GM10847 (cell line): Measurements from ENCODE around the gene DUSP11.
"Not testable (repeated sequence)": the region's sequence is repeated elsewhere in the genome, so short reads cannot be mapped to it uniquely, and the experiment has no call there.

ENCODE experiments used
- POLR2A ChIP-seq: IDR thresholded peaks from 2 replicates; pipeline ENCODE4 v1.6.1; 2011; ENCODE audit not compliant: insufficient read length; ENCODE audit errors: extremely low read depth

DUSP11 gene

DNA sequence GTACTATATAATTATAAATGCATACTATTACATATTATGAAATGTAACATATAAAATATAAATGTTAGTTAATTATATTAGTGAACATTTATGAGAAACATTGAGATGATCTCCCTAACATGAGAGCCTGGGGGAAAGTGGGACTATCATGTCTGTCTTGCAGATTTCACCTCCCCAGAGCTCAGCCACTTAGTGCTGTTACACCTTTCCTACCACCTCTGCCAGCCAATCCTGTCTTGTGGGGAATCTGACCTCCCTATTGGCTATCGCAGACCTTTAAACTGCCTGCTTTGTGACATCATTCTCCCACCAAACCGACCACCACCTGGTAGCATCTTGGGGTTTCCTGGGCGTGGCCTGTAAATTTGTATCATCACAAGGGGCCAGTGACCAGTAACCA is 4.0 kb upstream of the DUSP11 start, which contains the start of gene C2orf78:
C2orf78 (plus strand) TSS at position 301 of the 400 bp plus-strand sequence. CDS start 127 bp downstream, outside the sequence.
- not testable (repeated sequence) for TF ChIP-seq POLR2A

DNA sequence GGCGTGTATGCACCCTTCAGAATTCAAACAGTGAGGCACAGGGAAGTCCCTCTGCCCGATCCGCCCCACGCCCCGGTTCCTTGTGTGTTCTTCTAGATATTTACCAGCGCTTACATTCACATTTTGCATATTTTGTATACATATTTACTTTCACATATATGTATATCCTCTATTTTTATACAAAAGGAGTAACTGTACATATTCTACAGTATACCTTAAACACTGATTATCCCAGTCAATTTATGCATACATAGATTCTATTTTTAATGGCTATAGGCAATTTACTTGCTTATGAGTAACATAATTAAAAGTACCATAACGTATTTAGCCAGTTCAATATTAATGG is 307 bp upstream of the DUSP11 start:
- TF ChIP-seq POLR2A = no peak

- TF ChIP-seq POLR2A = no peak
Measured at GRCh38 chr2:73776869-73777519, 2.9 kb downstream of the DUSP11 start.

- no peak for TF ChIP-seq POLR2A
Measured at GRCh38 chr2:73776381-73776780, 3.5 kb downstream of the DUSP11 start.

GRCh38 chr2:73772819-73773218 is 7.1 kb downstream of the DUSP11 start:
- TF ChIP-seq POLR2A = no peak

- TF ChIP-seq POLR2A = no peak
Measured at GRCh38 chr2:73770725-73771124, 9.2 kb downstream of the DUSP11 start.

DNA sequence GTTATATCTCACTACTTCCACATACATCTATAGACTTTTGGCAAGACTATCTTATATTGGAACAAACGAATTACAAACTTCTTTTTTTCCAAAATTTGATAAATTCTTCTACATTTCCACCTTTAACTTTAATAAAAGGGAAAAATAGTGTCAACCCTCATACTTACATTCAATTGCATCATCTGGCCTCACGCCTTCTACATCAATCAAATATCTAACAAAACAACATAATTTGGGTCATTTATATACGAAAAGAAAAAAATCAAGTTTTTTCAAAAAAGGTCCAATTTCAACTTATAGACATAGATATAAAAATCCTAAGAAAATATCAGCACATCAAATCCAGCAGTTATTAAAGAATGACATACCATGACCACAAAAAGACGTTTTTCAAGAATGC is 12.9 kb downstream of the DUSP11 start:
- TF ChIP-seq POLR2A = no peak

DNA sequence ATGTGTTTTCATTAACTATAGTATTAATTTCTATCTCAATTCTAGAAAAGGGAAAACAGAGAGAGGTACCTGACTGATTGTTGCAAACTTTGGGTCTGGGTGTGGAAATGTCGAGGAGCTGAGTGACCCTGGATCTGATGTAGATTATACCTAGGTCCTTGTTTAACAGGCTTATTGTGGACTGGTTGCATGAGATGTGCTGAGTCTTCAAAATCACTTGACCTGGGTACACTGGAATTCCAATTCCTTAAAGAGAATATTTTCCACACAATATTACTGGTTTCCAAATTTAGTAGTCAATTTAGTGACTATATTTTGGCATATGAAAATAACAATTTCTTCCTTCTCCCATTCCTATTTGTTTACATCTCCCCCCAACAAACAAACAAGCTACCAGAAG is 13.6 kb downstream of the DUSP11 start:
- TF ChIP-seq POLR2A = no peak

DNA sequence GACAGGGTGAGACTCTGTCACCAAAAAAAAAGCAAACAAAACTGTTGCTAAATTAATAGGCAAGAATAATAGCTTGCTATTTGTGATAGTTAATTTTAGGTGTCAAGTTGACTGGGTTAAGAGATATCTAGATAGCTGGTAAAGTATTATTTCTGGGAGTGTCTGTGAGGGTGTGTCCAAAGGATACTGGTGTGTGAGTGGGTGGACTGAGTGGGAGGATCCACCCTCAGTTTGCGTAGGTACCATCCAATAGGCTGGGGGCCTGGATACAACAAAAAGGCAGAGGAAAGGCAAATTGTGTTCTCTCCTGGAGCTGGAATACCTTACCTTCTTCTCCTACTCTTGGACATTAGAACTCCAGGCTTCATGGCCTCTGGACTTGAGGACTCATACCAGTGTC is 15.0 kb downstream of the DUSP11 start:
- no peak for TF ChIP-seq POLR2A

DNA sequence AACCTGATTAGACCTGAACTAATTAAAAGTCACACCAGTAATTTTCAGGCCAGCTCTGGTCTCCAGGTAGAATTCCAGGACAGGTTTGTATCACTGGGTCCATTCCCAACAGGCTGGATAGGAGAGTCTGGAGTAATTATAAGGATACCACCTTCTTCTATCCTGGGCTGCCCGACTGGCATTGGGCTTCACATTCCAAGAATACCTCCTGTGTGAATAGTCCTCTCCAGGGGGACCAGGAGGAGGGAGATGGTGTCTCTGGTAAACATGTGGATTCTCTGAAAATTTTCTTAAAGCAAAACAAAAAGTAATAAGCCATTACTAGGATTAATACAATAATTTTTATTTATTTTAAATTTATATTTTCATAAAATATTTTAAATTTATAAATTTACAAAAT is 17.3 kb downstream of the DUSP11 start:
- TF ChIP-seq POLR2A = no peak

- no peak for TF ChIP-seq POLR2A
Measured at GRCh38 chr2:73759904-73760303, 20.0 kb downstream of the DUSP11 start.

GRCh38 chr2:73759285-73759764 is 20.6 kb downstream of the DUSP11 start:
- TF ChIP-seq POLR2A = no peak

GRCh38 chr2:73749314-73749713 is 30.6 kb downstream of the DUSP11 start:
- no peak for TF ChIP-seq POLR2A

DNA sequence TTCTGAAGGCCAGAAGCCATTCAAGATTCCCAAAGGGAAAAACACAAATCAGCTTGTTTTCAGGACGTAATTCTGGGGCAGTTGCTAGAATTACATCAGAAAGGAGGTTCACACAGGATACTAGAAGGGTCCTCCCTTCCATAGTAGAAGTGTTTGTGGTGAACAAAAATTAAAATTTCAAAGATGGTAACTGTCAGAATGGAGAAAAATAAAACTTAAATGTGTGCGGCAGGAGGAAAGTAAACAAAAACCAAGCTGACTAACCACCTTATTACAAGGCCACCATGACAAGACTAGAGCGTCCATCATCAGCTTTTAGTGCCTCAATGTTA is 33.1 kb downstream of the DUSP11 start:
- TF ChIP-seq POLR2A = no peak

GRCh38 chr2:73746015-73746876 is 33.7 kb downstream of the DUSP11 start:
- TF ChIP-seq POLR2A = no peak

DNA sequence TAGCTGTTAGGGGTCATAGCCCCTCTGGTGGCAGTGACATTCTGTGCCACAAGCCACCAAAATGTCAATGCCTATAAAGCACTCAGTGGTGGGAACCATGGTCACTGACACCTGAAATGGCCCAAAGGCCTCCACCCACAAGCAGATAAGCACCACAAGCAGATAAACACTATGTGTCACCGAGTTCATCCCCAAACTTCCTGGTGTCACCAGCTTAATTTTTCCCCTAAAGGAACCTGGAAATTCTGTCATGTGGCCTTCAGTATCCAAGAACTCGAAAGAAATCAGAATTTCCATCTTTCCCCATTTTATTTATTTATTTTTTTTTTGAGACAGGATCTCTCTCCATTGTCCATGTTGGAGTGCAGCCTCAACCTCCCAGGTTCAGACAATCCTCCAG is 39.1 kb downstream of the DUSP11 start:
- no peak for TF ChIP-seq POLR2A
